ENCODE measurements around the gene PPP1R16B.
"Not testable (repeated sequence)": the region's sequence is repeated elsewhere in the genome, so short reads cannot be mapped to it uniquely, and the experiment has no call there.

Gene PPP1R16B

DNA sequence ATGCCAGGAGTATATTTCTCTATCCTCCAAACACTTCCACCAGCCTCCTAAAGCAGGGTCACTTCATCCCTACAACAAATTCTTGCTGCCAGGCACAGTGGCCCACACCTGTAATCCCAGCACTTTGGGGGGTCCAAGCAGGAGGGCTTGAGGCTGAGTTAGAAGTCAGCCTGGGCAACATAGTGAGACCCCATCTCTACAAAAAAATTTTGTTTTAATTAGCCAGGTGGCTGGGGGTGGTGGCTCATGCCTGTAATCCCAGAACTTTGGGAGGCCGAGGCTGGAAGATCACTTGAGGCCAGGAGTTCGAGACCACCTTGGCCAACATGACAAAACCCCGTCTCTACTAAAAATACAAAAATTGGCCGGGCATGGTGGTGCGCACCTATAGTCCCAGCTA is 11.4 kb upstream of the PPP1R16B start:
- not testable (repeated sequence) for DNase-seq

DNA sequence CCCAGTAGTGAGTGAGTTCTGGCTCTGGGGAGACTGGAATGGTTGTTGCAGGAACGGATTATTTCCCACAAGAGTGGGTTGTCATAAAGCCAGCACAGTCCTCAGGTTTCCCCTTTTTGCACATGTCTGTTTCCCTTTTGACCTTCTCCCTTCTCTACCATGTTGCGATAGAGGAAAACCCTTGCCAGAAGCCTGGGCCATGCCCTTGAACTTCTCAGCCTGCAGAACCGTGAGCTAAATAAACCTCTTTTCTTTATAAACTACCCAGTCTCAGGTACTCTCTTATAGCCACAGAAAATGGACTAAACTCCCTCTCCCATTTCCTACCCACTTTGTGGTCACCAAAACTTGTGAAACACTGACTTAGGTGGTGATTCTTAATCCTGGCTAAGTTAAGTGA is 7.2 kb upstream of the PPP1R16B start:
- DNase-seq = no peak

DNA sequence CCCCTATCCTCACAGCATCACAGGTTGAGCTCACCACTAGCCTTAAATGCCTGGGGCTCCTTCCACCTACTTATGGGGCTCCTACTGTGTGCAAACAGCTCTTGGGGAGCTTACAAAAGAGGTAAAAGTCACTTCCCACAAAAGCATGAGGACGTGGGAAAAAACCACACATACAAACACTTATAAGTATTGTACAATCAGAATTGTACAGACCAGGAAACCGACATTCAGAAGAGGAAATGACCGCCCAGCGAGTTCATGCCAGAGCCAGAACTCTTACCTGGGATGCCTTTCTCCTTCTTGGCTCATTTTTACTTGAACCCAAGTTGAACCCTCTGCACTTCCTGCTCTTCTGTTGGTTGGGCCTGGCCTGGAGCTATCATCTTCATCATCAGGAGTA is 6.3 kb upstream of the PPP1R16B start:
- DNase-seq = no peak

GRCh38 chr20:38800882-38801281 is 4.6 kb upstream of the PPP1R16B start:
- DNase-seq = no peak

DNA sequence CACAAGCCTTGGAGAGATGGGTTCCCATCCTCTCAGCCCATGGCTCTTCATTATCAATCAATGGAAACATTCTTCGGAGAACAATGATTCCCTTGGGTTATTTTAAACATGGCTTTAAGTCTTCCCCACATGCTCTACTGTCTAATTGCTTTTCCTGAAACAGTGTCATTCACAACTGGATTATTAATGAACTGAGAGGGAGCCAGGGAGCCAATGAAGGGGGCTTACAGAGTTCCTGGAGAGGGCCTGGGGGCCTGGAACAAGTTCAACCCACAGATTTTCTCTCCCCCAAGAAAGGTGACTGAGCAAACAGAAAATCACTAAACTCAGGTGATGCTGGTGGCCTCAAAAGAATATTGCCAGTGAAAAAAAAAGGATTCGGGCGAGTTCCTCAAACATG is 1.3 kb upstream of the PPP1R16B start:
- DNase-seq = no peak

DNA sequence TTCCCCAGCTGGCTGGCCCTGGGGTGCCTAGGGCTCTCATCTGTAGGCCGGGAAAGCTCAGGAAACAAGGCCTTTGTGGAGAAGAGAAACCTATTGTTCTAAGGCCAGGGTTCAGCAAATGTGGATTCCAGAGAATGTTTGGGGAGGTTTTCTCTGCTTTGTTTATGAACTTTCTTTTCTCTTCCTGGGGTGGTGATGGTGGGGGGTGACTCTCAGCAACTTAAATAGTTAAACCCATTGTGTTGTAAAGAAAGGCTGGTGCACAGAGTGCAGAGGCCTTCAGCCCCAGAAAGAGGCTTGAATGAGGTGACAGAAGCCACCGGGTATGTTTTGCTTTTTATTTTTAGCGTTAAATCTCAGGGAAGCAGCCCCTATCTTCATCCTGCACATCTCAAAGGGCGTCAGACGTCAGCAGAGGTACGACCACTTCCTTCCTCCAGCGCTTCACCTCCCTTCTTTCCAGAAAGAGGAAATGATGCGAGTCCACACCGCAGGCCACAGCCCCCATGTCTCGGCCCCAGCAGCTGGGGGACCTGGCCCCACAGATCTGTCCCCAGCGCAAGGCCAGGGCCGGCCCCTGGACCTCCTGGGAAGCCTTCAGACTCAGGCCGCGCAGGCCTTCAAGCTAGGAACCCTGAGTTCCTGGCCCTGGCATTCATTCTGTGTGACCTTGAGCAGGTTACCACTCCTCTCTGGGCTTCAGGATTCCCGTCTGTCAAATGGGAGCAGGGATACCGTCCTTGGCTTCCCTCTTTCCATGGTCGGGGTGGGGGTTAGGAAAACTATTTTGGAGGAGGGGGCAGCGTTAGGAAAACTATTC is 605 bp upstream of the PPP1R16B start:
- no peak for DNase-seq

- no peak for DNase-seq
These were observed 709 bp downstream of the PPP1R16B start for GRCh38 chr20:38805958-38806854.

DNA sequence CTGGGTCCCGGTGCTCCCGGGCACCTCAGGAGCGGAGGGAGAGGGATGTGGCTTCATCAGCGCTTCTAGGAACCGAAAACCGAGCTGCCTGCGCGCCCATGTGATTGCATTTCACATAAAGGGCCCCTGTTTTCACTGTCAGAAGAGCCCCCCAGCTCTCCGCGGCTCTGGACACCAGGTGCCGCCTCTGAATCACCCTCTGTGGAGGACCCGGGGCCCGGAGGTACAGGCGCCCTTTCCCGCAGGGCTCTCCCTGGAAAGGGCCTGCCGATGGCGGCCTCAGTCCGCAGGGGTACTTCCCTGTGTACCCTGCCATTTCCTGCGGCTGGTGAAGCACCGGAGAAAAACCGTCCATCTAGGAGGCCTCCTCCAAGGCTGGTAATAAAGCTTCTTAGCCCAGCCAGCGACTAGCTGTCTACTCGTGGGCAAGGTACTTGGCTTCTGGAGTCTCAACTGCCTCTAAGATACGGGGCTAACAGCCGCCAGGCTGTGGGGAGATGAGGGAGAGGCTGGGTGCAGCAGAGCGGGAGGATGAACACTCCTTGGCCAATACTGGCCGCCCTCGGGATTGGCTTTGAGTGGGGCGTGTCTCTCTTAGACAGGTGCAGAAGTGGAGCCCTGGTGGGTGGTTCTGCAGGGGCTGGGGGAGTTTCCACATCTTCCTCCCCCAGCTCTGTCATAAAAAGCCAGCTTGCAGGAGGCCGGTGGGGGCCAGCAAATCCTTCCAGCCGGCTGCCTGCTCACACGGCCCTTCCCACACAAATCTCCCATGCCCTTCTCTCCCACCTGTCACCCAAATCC is 1.6 kb downstream of the PPP1R16B start:
- DNase-seq = peak; percentile 86

DNA sequence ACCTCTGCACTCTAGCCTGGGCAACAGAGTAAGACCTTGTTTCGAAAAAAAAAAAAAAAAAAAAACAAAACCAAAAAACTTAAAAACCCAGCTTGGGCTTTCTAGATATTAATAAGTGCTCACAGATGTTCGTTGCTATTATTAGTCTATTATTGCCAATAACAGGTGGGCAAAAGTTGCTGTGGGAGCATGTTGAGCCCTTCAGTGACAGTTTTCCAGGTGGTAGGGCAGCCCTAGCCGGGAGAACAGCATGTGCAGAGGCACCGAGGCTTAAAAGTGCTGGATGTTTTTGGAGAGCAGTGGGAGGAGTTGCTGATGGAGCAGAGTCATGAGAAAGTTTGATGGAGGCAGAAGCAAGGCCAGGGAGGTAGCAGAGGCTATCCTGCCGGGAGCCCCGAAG is 4.4 kb downstream of the PPP1R16B start:
- DNase-seq = peak; percentile 38

GRCh38 chr20:38810926-38811630 is 5.6 kb downstream of the PPP1R16B start:
- no peak for DNase-seq

DNA sequence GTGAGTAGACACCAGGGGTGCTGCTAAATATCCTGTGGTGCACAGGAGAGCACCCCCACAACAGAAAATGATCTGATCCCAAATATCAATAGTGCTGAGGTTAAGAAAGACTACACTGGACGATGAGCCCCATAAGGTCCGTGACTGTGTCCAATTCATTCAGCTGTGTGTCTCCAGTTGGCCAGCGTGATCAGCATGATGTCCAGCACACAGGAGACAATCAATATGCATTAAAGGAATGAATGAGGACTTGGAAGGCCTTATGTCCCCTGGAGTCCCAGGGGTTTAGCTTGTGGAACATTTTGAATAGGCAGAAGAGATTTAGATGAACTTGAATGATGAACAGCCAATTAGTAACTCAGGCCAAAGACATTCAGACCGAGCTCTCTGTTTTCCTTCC is 6.3 kb downstream of the PPP1R16B start:
- DNase-seq = no peak

DNA sequence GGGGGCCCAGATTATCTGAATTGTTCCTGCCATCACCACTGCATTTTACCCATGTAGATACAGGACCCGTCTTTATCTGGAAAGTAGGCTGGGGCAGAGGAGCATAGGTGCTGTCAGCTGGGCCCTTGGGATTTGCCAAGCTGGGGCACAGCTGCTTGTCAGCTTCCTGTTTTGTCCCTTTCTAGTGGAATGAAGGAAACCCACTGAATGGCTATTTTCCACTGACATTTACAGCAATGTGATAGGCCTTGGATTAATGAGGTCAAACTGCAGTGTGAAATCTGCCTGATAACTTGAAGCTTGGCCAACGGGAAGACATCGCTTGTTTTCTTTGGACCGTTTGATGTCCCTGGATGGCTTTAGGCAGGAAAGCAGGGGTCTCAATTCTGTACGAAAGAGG is 6.7 kb downstream of the PPP1R16B start:
- no peak for DNase-seq

- DNase-seq = no peak
These were observed 7.4 kb downstream of the PPP1R16B start for GRCh38 chr20:38812709-38813573.

GRCh38 chr20:38813574-38813962 is 8.1 kb downstream of the PPP1R16B start:
- DNase-seq = not testable (repeated sequence)

GRCh38 chr20:38815446-38815845 is 9.9 kb downstream of the PPP1R16B start:
- no peak for DNase-seq

GRCh38 chr20:38818113-38819065 is 12.9 kb downstream of the PPP1R16B start:
- DNase-seq = no peak

GRCh38 chr20:38825571-38825900 is 20.0 kb downstream of the PPP1R16B start:
- no peak for DNase-seq

GRCh38 chr20:38825901-38826625 is 20.6 kb downstream of the PPP1R16B start:
- peak; percentile 76 for DNase-seq

GRCh38 chr20:38827770-38828281 is 22.3 kb downstream of the PPP1R16B start:
- DNase-seq = no peak

Data from NCI-H524 treated with DMSO at 0.1 percent for 48 hours (cell line).